Neural progenitor cell (in vitro differentiated cells): ENCODE results near the gene LTBP3.

Experiments
- EZH2 ChIP-seq: fragments of 200-600 bp; sonication (generic); IDR thresholded peaks from 2 replicates; pipeline ENCODE4 v1.6.1; 2017; ENCODE audit warnings: antibody characterized with exemption, mild to moderate bottlenecking, moderate library complexity
- TF ChIP-seq, protein P1 (sequence below): fragments of 200-600 bp; sonication (generic); IDR thresholded peaks from 2 replicates; pipeline ENCODE4 v1.5.1; 2017; ENCODE audit warnings: antibody characterized with exemption, mild to moderate bottlenecking

DNA sequence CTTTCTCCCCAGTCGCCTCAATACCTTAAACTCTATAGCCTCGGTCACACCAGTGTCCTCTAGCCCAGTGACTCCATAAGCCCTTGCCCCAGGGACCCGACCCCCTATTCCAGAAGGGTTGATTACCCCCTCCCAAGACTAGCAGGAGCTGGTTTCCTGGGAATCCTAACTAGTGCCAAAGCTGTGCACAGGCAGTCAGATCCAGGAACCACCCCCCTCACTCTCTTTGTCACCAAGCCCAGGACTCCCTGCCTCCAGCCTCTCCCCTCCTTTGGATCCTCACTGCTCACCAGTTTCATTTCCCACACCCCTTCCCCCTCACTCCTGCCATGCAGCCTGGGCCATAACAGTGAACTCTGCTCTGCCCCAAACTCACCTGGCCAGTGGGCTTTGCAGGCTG lies 9.8 kb downstream of the LTBP3 start:
- TF ChIP-seq, protein P1, sequence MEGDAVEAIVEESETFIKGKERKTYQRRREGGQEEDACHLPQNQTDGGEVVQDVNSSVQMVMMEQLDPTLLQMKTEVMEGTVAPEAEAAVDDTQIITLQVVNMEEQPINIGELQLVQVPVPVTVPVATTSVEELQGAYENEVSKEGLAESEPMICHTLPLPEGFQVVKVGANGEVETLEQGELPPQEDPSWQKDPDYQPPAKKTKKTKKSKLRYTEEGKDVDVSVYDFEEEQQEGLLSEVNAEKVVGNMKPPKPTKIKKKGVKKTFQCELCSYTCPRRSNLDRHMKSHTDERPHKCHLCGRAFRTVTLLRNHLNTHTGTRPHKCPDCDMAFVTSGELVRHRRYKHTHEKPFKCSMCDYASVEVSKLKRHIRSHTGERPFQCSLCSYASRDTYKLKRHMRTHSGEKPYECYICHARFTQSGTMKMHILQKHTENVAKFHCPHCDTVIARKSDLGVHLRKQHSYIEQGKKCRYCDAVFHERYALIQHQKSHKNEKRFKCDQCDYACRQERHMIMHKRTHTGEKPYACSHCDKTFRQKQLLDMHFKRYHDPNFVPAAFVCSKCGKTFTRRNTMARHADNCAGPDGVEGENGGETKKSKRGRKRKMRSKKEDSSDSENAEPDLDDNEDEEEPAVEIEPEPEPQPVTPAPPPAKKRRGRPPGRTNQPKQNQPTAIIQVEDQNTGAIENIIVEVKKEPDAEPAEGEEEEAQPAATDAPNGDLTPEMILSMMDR = no peak
- no peak for TF ChIP-seq EZH2
